ENCODE measurements around the gene EFEMP1.

EFEMP1 gene, protein sequence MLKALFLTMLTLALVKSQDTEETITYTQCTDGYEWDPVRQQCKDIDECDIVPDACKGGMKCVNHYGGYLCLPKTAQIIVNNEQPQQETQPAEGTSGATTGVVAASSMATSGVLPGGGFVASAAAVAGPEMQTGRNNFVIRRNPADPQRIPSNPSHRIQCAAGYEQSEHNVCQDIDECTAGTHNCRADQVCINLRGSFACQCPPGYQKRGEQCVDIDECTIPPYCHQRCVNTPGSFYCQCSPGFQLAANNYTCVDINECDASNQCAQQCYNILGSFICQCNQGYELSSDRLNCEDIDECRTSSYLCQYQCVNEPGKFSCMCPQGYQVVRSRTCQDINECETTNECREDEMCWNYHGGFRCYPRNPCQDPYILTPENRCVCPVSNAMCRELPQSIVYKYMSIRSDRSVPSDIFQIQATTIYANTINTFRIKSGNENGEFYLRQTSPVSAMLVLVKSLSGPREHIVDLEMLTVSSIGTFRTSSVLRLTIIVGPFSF

DNA sequence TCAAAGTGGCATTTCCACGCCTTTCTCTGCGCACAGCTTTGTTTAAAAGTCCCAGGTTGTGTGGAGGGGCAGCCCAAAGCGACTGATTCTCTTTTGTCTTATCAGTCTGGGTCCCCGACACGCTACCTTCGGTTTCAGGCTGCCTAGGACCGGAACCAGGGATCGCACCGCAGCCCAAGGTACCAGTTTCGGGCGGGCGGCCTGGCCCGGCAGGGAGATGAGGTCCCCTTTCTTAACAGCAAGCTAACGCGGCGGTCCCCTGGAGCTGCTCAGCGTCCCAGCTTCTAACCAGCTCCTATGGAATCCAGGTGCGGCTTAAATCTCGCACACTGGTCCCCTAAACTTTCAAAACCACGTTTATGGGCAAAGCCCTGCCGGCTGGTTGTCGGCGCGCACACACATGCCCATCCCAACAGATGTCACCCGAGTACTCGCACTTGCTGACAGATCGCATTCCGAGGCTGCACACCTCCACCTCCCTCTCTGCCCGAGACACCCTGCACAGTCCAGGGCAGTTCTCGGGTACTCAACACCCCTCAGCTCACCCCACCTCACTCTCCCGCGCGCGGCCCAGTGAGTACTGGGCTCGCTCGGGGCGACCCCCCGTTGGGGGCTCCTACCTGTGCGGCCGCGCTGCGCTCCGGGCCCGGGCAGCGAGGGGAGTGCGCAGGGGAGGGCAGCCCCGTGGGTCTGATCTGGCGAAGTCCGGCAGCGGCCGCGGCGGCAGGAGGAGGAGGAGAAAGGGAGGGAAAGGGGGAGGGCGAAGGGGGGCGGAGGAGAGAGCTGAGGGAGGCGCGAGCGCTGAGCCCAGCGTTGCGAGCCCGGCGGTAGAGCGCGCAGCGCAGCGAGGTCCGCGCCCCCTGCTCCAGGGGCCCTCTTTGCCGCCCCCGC is at the start of gene EFEMP1:
Gene EFEMP1, minus strand, starts transcription at position 692 of the 891 bp plus-strand sequence. CDS start 1,342 bp downstream, outside the sequence.
- H3K4me3 ChIP-seq (ENCODE audit: low read depth, low read length), result peak within 1 kb of the TSS; percentile 67
- DNase-seq (ENCODE audit: low read depth), result no peak

DNA sequence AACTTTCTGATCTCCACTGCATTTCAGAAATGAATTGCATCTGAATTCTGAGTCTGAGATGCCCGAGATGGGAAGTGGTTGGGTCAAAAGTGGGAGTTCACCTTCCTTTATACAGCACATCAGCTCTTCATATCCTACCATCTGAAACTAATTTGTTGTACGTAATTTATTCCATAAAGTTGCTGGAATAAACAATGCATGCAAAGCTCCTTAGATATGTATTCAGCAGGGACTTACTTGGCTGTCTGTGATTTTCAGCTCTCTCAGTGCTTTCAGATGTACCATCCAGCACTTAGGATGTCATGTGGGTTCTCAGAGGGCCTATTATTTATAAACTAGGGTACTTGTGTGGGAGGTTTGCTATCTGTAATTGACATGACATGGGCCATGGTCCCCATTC is 46.9 kb upstream of the EFEMP1 start:
- no peak overlapping the region for H3K4me3 ChIP-seq (ENCODE audit: low read depth, low read length)
- DNase-seq (ENCODE audit: low read depth), result no peak

GRCh38 chr2:55968941-55969340 is 45.4 kb upstream of the EFEMP1 start:
- no peak for DNase-seq (ENCODE audit: low read depth)
- no peak overlapping the region for H3K4me3 ChIP-seq (ENCODE audit: low read depth, low read length)

- no peak overlapping the region for H3K4me3 ChIP-seq (ENCODE audit: low read depth, low read length)
- DNase-seq (ENCODE audit: low read depth), result no peak
Observed at GRCh38 chr2:55966401-55967118, 43.0 kb upstream of the EFEMP1 start.

DNA sequence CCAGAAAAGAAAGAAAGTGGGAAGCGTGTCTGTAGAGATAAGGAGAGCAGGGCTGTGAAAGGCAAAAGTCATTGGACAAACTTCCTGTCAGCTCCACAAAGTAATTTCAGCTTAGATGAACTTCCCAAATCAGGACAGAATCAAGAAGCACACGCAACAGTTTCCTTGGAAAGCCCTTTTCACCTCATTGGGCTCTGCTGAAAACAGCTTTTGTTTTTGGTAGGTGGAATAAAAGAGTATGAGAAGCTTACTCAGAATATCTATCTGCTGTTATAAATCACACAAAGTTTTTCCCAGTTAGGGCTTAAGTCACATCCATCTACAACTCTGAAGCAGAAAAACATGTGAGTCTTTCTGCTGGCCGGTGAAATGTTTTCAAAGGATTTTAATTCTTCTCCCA is 42.4 kb upstream of the EFEMP1 start:
- no peak for DNase-seq (ENCODE audit: low read depth)
- H3K4me3 ChIP-seq (ENCODE audit: low read depth, low read length), result no peak overlapping the region

DNA sequence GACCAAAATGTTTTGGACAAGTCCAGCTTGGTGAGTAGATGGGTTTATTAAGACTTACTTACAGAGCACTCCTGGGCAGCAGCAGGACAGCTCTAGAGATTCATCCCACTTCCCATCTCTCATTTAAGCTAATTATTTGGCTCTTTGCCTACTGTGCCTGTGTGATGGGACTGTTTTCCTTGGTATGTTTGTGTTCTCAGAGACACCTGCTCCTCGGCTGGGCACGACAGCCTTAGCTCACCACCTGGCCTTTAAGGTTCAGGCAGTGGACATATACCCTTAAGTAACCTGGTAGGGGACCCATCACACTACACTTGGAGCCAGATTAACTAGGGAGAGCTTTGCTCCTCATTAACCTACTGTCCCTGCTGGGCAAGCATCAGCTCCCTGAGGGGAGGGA is 41.7 kb upstream of the EFEMP1 start:
- DNase-seq (ENCODE audit: low read depth), result no peak

DNA sequence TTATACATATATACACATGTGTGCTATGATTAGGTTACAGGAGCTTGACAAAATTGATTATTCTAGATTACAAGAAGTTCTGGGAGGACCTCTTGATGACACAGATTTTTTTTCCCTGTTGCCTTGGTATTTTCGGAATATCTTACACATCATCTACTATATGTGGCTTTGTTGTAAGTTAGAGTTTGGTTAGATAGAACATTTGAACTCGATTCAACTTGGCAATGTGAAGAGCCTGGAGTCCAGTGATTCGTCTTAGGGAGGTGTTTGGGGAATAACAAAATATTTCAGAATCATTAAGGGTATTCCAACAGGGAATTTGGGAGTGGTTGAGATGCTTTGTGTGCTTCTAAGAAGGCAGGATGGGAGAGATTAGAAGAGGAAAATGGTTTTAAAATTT is 39.3 kb upstream of the EFEMP1 start:
- H3K4me3 ChIP-seq (ENCODE audit: low read depth, low read length), result no peak overlapping the region
- no peak for DNase-seq (ENCODE audit: low read depth)

More for the DNA sequence above, 41.7 kb upstream of the EFEMP1 start:
- H3K4me3 ChIP-seq (ENCODE audit: low read depth, low read length), result no peak overlapping the region

GRCh38 chr2:55961318-55961911 is 37.8 kb upstream of the EFEMP1 start:
- H3K4me3 ChIP-seq (ENCODE audit: low read depth, low read length), result no peak overlapping the region
- DNase-seq (ENCODE audit: low read depth), result no peak

GRCh38 chr2:55958756-55959155 is 35.2 kb upstream of the EFEMP1 start:
- DNase-seq (ENCODE audit: low read depth), result no peak
- H3K4me3 ChIP-seq (ENCODE audit: low read depth, low read length), result no peak overlapping the region

DNA sequence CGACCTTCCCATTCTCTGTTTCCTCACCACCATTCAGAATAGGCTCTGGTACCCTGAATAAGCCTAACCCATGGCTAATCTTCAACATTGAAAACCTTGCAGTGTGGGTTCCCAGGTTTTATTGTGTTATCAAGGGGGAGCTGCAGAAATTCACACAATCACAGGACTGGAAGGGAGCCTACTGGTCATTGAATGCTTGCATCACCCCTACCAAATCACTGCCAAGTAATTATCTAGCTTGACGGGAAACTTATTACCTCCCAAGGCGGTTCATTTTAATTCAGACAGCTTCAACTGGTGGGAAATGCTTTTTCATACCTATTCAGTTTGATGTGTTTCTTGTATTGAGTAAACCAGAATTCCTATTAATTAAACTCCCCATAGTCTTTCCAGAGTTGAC is 33.6 kb upstream of the EFEMP1 start:
- no peak overlapping the region for H3K4me3 ChIP-seq (ENCODE audit: low read depth, low read length)
- DNase-seq (ENCODE audit: low read depth), result no peak

DNA sequence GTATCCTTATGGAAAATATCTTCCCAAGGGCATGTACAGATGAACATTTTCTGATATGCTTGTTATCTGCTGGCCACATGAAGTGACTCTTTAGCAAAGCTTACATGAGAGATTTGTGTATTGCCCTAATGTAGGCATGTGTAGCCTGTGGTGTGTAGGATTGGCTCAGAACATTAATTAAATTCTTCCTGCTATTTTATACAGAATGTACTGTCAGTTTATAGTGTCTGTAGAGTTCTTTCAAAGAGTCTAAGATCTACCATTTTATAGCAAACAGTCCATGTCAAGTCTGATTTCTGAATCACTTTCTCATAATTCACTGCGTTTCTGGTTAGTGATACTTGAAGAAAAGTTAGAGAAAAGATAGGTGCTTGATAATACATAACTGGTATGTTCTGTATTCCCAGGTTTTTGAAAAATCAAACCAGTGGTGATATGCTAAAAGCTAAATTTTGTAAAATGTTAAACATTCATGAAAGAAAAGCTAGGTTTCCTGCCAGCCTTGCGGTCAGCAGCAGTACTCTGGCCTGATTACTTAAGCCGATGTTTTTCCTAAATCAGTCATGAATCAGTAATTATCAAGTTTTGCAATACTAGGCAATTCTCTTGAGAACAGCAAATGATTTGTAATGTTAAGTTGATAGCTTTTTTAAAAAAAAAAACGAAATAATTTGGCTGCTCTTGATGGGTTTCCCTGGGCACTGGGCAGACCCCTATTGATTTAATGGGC is 30.9 kb upstream of the EFEMP1 start:
- no peak for DNase-seq (ENCODE audit: low read depth)
- no peak overlapping the region for H3K4me3 ChIP-seq (ENCODE audit: low read depth, low read length)

DNA sequence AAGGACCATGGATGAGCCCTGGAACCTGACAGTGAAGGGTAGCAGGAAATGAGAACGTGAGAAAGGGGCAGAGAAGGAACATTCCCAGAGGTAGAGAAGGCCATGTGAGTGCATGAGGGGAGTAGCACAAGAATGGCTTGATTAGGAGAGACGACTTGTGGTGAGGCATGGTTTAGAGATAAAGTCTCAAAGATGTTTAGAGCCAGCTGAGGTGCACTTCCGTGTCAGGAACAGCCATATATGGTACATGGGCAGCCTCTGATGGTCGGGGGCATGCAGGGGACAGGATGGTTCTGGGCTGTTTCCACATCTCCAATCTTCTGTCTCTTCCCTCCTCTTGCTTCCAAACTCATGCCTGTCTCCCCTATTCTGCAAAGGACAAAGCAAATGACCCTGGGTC is 28.8 kb upstream of the EFEMP1 start:
- DNase-seq (ENCODE audit: low read depth), result no peak
- H3K4me3 ChIP-seq (ENCODE audit: low read depth, low read length), result no peak overlapping the region

DNA sequence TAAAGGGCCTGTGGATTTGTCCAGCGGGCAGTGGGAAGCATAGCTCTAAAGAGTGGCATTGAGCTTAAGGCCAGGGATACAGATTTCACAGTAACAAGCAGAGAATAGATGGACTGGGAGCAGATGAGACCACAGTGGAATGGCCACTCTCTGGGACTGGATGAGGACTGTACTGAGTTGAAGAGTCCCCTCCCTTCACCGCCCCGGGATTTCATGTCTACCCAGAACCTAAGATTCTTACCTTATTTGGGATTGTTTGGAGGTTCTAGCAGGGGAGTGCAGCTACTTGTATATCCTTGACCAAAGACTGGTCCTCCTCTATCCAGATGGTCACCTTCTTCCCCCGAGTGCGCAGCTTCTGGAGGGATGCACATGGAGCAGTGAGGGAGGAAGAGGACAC is 28.0 kb upstream of the EFEMP1 start:
- DNase-seq (ENCODE audit: low read depth), result no peak

GRCh38 chr2:55949613-55950012 is 26.0 kb upstream of the EFEMP1 start:
- no peak for DNase-seq (ENCODE audit: low read depth)
- H3K4me3 ChIP-seq (ENCODE audit: low read depth, low read length), result no peak overlapping the region

More for the DNA sequence above, 28.0 kb upstream of the EFEMP1 start:
- no peak overlapping the region for H3K4me3 ChIP-seq (ENCODE audit: low read depth, low read length)

GRCh38 chr2:55949211-55949610 is 25.6 kb upstream of the EFEMP1 start:
- no peak for DNase-seq (ENCODE audit: low read depth)
- no peak overlapping the region for H3K4me3 ChIP-seq (ENCODE audit: low read depth, low read length)

DNA sequence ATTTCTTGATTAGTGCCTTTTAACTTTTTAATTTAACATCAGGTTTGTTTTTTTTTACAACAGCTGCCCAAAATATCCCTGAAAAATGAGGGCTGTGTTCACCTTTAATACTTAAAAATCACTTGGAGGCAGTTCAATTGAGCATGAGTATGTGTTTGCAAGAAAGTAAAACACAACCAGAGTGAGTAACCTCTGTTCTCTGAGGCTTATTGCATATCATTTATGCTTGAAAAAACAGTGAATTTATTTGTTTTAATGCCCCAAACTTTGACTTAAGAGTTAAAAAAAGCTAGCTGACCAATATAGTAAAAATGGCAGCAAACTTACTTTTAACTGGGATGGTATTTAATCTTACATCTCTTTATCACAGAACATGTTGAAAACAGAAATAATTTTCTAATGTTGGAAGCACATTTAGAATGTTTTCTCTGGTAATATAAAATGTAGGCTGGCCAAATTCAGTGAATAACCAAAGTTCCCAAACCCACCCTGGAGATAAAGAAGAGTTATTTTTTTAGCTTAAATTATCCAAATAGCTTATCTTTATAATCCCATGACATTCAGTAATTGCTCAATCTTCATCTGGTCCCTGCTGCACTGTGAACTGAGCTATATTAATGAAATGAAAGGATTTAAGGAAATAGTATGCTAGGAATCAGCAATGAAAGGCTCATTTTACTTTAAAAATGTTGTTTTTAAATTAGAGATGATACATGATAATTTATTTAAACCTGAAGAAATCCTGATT is 24.8 kb upstream of the EFEMP1 start:
- no peak overlapping the region for H3K4me3 ChIP-seq (ENCODE audit: low read depth, low read length)
- DNase-seq (ENCODE audit: low read depth), result no peak

DNA sequence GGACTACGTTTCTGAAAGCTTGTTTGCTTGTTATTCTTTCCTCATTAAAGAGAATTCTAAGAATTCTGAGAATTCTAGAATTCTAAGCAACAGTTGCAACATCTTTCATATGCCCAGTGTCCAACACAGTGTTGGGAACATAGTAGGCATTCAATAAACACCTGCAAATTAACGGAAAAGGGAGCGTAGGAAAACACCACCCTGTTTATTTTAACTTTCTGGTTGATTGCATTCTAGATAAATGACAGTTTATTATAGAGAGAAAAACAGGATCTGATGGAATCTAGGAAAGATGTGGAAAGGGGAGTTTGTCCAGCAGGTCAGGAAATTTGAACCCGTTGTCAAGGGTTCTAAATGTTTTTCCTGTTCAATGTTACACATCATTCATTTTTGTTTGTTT is 24.2 kb upstream of the EFEMP1 start:
- DNase-seq (ENCODE audit: low read depth), result no peak
- no peak overlapping the region for H3K4me3 ChIP-seq (ENCODE audit: low read depth, low read length)

GRCh38 chr2:55946793-55947192 is 23.2 kb upstream of the EFEMP1 start:
- DNase-seq (ENCODE audit: low read depth), result no peak
- H3K4me3 ChIP-seq (ENCODE audit: low read depth, low read length), result no peak overlapping the region
